Measurements from ENCODE around the gene GPC6.

The GPC6 gene

GRCh38 chr13:93848247-93848646, 621.6 kb downstream of the GPC6 start:
- Histone ChIP-seq H3K9me3 (ENCODE audit: control insufficient read depth, insufficient read depth, low read depth, low read length) (no peaks in the 10 kb centered on the region), H3K4me1 (ENCODE audit: control insufficient read depth, insufficient read depth, low read length) (no peaks in the 10 kb centered on the region), H3K36me3 (ENCODE audit: control insufficient read depth in 2 of 2, insufficient read depth in 1 of 2, low read length in 2 of 2) (no peaks in the 10 kb centered on the region), H3K4me3 (ENCODE audit: low read depth, low read length) (no peak overlapping the region), H3K27ac (ENCODE audit: extremely low read depth, low read depth, low read length) (no peak overlapping the region)
- TF ChIP-seq ZNF10 (tag by site-specific recombination; IDR thresholded peaks at IDR 0.05) (no peak), ZNF529 (tag by site-specific recombination; IDR thresholded peaks at IDR 0.05; ENCODE audit: insufficient replicate concordance) (no peak), ZSCAN23 (tag by site-specific recombination; IDR thresholded peaks at IDR 0.05) (no peak), SP7 (tag by site-specific recombination; IDR thresholded peaks at IDR 0.05) (no peak)
- TF ChIP-seq, protein P1, sequence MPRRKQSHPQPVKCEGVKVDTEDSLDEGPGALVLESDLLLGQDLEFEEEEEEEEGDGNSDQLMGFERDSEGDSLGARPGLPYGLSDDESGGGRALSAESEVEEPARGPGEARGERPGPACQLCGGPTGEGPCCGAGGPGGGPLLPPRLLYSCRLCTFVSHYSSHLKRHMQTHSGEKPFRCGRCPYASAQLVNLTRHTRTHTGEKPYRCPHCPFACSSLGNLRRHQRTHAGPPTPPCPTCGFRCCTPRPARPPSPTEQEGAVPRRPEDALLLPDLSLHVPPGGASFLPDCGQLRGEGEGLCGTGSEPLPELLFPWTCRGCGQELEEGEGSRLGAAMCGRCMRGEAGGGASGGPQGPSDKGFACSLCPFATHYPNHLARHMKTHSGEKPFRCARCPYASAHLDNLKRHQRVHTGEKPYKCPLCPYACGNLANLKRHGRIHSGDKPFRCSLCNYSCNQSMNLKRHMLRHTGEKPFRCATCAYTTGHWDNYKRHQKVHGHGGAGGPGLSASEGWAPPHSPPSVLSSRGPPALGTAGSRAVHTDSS (tag by site-specific recombination; IDR thresholded peaks at IDR 0.05) = no peak
- ChIA-PET POLR2A (no interaction called here), CTCF (interaction anchor here (0.6 kb wide), 1 partner anchor 140 kb away, joined by 3 read pairs; no protein-coding TSS in a partner anchor)

DNA sequence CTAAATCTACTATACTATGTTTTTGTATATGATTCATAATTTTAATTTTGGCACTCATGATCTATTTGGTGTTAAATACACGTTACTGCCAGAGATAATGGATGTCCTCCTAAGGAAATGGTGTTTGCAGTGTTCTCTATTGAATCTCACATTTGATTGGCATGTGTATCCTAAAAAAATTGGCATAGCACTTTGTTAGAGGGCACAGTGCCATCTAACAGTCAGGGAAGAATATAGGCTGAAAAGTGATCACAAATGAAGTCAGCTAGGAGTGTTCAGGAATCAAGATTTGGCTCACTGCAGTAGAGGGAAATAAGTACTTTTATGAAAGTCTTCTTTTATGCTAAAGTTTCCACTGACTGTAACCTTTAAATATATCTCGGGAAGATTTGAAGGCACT, 624.6 kb downstream of the GPC6 start:
- no peaks in the 10 kb centered on the region for H3K4me1 ChIP-seq (ENCODE audit: control insufficient read depth, insufficient read depth, low read length)
- no peaks in the 10 kb centered on the region for H3K36me3 ChIP-seq (ENCODE audit: control insufficient read depth in 2 of 2, insufficient read depth in 1 of 2, low read length in 2 of 2)
- POLR2A ChIA-PET = no interaction called here
- H3K9me3 ChIP-seq (ENCODE audit: control insufficient read depth, insufficient read depth, low read depth, low read length) = no peaks in the 10 kb centered on the region
- CTCF ChIA-PET = interaction anchor here (0.7 kb wide), 1 partner anchor 772 kb away, joined by 3 read pairs; no protein-coding TSS in a partner anchor
- H3K4me3 ChIP-seq (ENCODE audit: low read depth, low read length) = no peak overlapping the region
- TF ChIP-seq ZNF623 (tag by site-specific recombination; IDR thresholded peaks at IDR 0.05) = no peak
- no peak for TF ChIP-seq ZNF202 (tag by site-specific recombination; IDR thresholded peaks at IDR 0.05; ENCODE audit: borderline replicate concordance)
- TF ChIP-seq REPIN1 (tag by site-specific recombination; IDR thresholded peaks at IDR 0.05; ENCODE audit: low read depth) = no peak
- TF ChIP-seq, protein P2, sequence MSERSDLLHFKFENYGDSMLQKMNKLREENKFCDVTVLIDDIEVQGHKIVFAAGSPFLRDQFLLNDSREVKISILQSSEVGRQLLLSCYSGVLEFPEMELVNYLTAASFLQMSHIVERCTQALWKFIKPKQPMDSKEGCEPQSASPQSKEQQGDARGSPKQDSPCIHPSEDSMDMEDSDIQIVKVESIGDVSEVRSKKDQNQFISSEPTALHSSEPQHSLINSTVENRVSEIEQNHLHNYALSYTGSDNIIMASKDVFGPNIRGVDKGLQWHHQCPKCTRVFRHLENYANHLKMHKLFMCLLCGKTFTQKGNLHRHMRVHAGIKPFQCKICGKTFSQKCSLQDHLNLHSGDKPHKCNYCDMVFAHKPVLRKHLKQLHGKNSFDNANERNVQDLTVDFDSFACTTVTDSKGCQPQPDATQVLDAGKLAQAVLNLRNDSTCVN (tag by site-specific recombination; optimal IDR thresholded peaks at IDR 0.05) = no peak
- TF ChIP-seq PRDM10 (tag by site-specific recombination; IDR thresholded peaks at IDR 0.05) = no peak
- TF ChIP-seq ZNF354C (tag by site-specific recombination; IDR thresholded peaks at IDR 0.05; ENCODE audit: borderline replicate concordance, low read depth) = no peak
- TF ChIP-seq ZNF341 (tag by site-specific recombination; IDR thresholded peaks at IDR 0.05; ENCODE audit: low read depth) = no peak
- no peak for TF ChIP-seq ZEB2 (tag by site-specific recombination; IDR thresholded peaks at IDR 0.05)
- TF ChIP-seq YY1 (tag by site-specific recombination; IDR thresholded peaks at IDR 0.05) = no peak
- no peak for TF ChIP-seq ZNF785 (tag by site-specific recombination; IDR thresholded peaks at IDR 0.05)
- TF ChIP-seq ZNF548 (tag by site-specific recombination; IDR thresholded peaks at IDR 0.05) = no peak
- no peak for TF ChIP-seq ZNF560 (tag by site-specific recombination; IDR thresholded peaks at IDR 0.05; ENCODE audit: borderline replicate concordance)
- TF ChIP-seq ZNF707 (tag by site-specific recombination; IDR thresholded peaks at IDR 0.05) = no peak
- no peak for TF ChIP-seq ZSCAN16 (tag by site-specific recombination; IDR thresholded peaks at IDR 0.05)
- TF ChIP-seq ZNF830 (tag by site-specific recombination; IDR thresholded peaks at IDR 0.05; ENCODE audit: low read depth) = no peak
- no peak for TF ChIP-seq ZNF146 (tag by site-specific recombination; IDR thresholded peaks at IDR 0.05)
- no peak for TF ChIP-seq ATF2 (tag by site-specific recombination; IDR thresholded peaks at IDR 0.05; ENCODE audit: low read depth)
- TF ChIP-seq BCL11A (tag by site-specific recombination; IDR thresholded peaks at IDR 0.05; ENCODE audit: low read depth) = no peak
- H3K27ac ChIP-seq (ENCODE audit: extremely low read depth, low read depth, low read length) = no peak overlapping the region
